K562 (cell line): ENCODE measurements around the gene SATB2. TPM values are rescaled to one million over a fixed set of nuclear protein-coding genes. Genes with fewer than 3 reads are reported as not detected.

ENCODE experiments used
- ATF7 ChIP-seq: fragments of 450-650 bp; IDR thresholded peaks from 2 replicates; pipeline ENCODE4 v1.7.1; 2014; ENCODE audit warnings: mild to moderate bottlenecking, moderate library complexity
- CREM ChIP-seq: IDR thresholded peaks from 2 replicates; pipeline ENCODE4 v1.6.1; 2014; ENCODE audit warnings: antibody characterized with exemption, low read depth
- DIDO1 ChIP-seq: fragments of 450-650 bp; IDR thresholded peaks from 2 replicates; pipeline ENCODE4 v1.6.1; 2016; ENCODE audit warnings: low read depth, missing biosample characterization, missing genetic modification characterization
- DPF2 ChIP-seq: fragments of 450-650 bp; IDR thresholded peaks from 2 replicates; pipeline ENCODE4 v1.6.1; 2016
- MAFK ChIP-seq: IDR thresholded peaks from 2 replicates; pipeline ENCODE4 v1.6.1; 2011; ENCODE audit warnings: low read length, improper control_type of control experiment
- MTA3 ChIP-seq: fragments of 450-650 bp; formaldehyde crosslinking; IDR thresholded peaks from 2 replicates; pipeline ENCODE4 v1.6.1; 2017; ENCODE audit warnings: mild to moderate bottlenecking, borderline replicate concordance
- NONO ChIP-seq, 2 experiments: fragments of 200-400 bp in 1 of 2; fragments of 450-650 bp in 1 of 2; formaldehyde crosslinking in 1 of 2; IDR thresholded peaks; 2 replicates each; pipeline ENCODE4 v1.6.1; 2017; ENCODE audit warnings: low read depth in 2 of 2, mild to moderate bottlenecking in 2 of 2, moderate library complexity in 2 of 2, low read length in 1 of 2
- POLR2H ChIP-seq: IDR thresholded peaks from 2 replicates; pipeline ENCODE4 v1.6.1; 2016; ENCODE audit warnings: missing genetic modification characterization, low read depth, mild to moderate bottlenecking, control low read depth, missing compliant biosample characterization, moderate library complexity
- RBM25 ChIP-seq: fragments of 200-400 bp; formaldehyde crosslinking; IDR thresholded peaks from 2 replicates; pipeline ENCODE4 v1.6.1; 2018; ENCODE audit warnings: low read length, low read depth, moderate library complexity; ENCODE audit not compliant: severe bottlenecking
- RHOXF2B ChIP-seq: fragments of 250-450 bp; sonication (Bioruptor Pico); conservative IDR thresholded peaks from 2 replicates; pipeline ENCODE4 v1.5.1; 2021
- TEAD4 ChIP-seq, 2 experiments: sonication (generic) in 1 of 2; formaldehyde crosslinking in 1 of 2; IDR thresholded peaks; 2 replicates each; pipeline versions ENCODE4 v1.6.1 to v1.8.0; 2012 to 2022; ENCODE audit warnings: borderline replicate concordance in 1 of 2, inconsistent platforms in 1 of 2, low read length in 1 of 2, mild to moderate bottlenecking in 1 of 2, missing genetic modification reagents in 1 of 2
- ZNF766 ChIP-seq: fragments of 200-800 bp; sonication (Bioruptor generic); conservative IDR thresholded peaks from 2 replicates; pipeline ENCODE4 v1.6.1; 2016; ENCODE audit warnings: missing genetic modification characterization, missing compliant biosample characterization
- ZNF780A ChIP-seq: fragments of 250-450 bp; sonication (Bioruptor Pico); IDR thresholded peaks from 2 replicates; pipeline ENCODE4 v1.5.0; 2021; ENCODE audit warnings: mild to moderate bottlenecking
- ZSCAN32 ChIP-seq: fragments of 450-650 bp; formaldehyde crosslinking; IDR thresholded peaks from 2 replicates; pipeline ENCODE4 v1.4.0; 2020; ENCODE audit warnings: mild to moderate bottlenecking, moderate library complexity
- polyA plus RNA-seq, 8 experiments: library from polyadenylated mRNA; depleted of rRNA in 4 of 8; stranded (reverse) in 5 of 8; unstranded in 3 of 8; fragments of >200 nt; fragmentation: Nextera tagmentation in 2 of 8; fragmentation: Illumina TruSeq in 1 of 8; extraction: Ambion mirVana in 2 of 8; extraction: Trizol in 1 of 8; gene quantifications; 2 replicates each; pipeline versions ENCODE4 v1.2.1 to v1.2.3, GENCODE V29; 2011 to 2014; ENCODE audit warnings: inconsistent platforms in 1 of 8, missing spikeins in 1 of 8
- total RNA-seq, 7 experiments: library from RNA; depleted of rRNA in 6 of 7; stranded (reverse); fragments of >200 nt in 6 of 7; fragmentation: Illumina TruSeq in 2 of 7; extraction: Trizol in 2 of 7; gene quantifications; 2 replicates each; pipeline versions ENCODE4 v1.2.1 to v1.2.3, GENCODE V29; 2011 to 2021; ENCODE audit warnings: low replicate concordance in 1 of 7
- TF ChIP-seq, protein P1 (sequence below), 2 experiments: IDR thresholded peaks; 2 replicates each; pipeline ENCODE4 v1.6.1; 2012; ENCODE audit warnings: improper control_type of control experiment in 2 of 2, low read depth in 2 of 2, low read length in 2 of 2, borderline replicate concordance in 1 of 2
- TF ChIP-seq, protein P2 (sequence below): fragments of 250-450 bp; sonication (Bioruptor Pico); IDR thresholded peaks from 2 replicates; pipeline ENCODE4 v1.4.0; 2020; ENCODE audit warnings: borderline replicate concordance
- TF ChIP-seq, protein P3 (sequence below): fragments of 250-450 bp; sonication (Bioruptor Pico); IDR thresholded peaks from 2 replicates; pipeline ENCODE4 v1.4.0; 2020
- TF ChIP-seq, protein P4 (sequence below), 2 experiments: fragments of 150-350 bp in 1 of 2; IDR thresholded peaks; 2 replicates each; pipeline ENCODE4 v1.6.1; 2012 to 2016; ENCODE audit warnings: low read depth in 2 of 2, low read length in 2 of 2, mild to moderate bottlenecking in 1 of 2, moderate library complexity in 1 of 2

Gene SATB2
- total and polyA plus RNA-seq, 9 of the 15 experiments (the other 6 are each of a cell fraction or from before 2014, with no cell fraction given) = 4.5 to 34.0 (median 15.1) TPM

DNA sequence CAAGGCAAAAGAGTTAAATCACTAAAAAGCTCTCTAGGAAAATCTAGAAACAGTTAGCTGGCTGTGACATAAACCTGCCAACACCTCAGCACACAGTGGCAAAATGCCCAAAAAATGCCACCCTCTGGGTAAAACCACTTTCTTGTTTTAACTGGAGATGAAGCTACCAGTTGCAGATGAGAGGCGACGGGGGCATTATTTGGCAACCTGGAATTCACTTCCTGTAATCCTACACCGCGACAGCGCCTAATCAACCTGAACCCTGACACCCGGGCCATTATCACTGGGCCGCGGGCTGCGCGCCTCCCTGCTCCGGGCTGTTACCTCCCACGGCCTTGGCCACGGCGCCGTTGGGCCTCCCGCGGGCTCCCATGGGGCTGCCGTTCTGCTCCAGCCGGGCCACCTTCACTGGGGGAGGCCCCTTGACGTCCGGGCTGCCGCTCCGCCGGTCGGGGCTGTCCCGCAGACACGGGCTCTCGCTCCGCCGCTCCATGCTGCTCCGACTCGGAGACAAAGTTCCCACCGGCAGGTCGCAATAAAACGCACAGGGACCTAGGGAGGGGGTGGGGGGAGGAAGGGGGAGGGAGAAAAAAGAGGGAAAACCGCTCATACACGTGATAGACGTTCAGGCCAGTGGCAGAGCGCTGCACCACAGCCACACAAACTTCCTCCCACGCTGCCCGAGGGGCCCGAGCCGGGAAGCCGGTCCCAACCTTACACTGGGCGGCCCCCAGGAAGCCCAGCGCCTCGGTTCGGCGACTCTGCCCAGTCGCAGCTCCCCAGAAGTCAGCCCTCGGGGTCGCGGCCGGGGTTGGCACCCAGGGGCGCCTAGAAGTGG is 2.0 kb downstream of the SATB2 start (continued):
- TF ChIP-seq MTA3 (no peak; the same call in 1 of the 2 replicates), DPF2 (peak; percentile 69), NONO (IDR thresholded peaks at IDR 0.05; ENCODE audit: low read depth in 2 of 2, low read length in 1 of 2) (0 out of 4 replicates have a peak, but pooled peaks of 1 of the 2 experiments have one; percentile 19), MAFK (no peak), ZSCAN32 (CRISPR knock-in tag) (no peak), POLR2H (tag) (peak; percentile 51; the same call in 1 of the 2 replicates), RBM25 (no peak), ATF7 (no peak; the same call in 1 of the 2 replicates), TEAD4 (IDR thresholded peaks at IDR 0.05; ENCODE audit: low read length) (peak; percentile 80), TEAD4 (CRISPR knock-in tag; IDR thresholded peaks at IDR 0.05; ENCODE audit: borderline replicate concordance) (no peak), DIDO1 (tag) (no peak), CREM (peak; percentile 58), ZNF766 (CRISPR knock-in tag) (peak; percentile 81), ZNF780A (CRISPR knock-in tag) (no peak), RHOXF2B (no peak)
- TF ChIP-seq, protein P1, sequence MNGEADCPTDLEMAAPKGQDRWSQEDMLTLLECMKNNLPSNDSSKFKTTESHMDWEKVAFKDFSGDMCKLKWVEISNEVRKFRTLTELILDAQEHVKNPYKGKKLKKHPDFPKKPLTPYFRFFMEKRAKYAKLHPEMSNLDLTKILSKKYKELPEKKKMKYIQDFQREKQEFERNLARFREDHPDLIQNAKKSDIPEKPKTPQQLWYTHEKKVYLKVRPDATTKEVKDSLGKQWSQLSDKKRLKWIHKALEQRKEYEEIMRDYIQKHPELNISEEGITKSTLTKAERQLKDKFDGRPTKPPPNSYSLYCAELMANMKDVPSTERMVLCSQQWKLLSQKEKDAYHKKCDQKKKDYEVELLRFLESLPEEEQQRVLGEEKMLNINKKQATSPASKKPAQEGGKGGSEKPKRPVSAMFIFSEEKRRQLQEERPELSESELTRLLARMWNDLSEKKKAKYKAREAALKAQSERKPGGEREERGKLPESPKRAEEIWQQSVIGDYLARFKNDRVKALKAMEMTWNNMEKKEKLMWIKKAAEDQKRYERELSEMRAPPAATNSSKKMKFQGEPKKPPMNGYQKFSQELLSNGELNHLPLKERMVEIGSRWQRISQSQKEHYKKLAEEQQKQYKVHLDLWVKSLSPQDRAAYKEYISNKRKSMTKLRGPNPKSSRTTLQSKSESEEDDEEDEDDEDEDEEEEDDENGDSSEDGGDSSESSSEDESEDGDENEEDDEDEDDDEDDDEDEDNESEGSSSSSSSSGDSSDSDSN (IDR thresholded peaks at IDR 0.05; ENCODE audit: borderline replicate concordance in 1 of 2, low read depth in 2 of 2, low read length in 2 of 2) = peak; percentile 92 to 94; a peak in 3 of 4 replicates
- TF ChIP-seq, protein P2, sequence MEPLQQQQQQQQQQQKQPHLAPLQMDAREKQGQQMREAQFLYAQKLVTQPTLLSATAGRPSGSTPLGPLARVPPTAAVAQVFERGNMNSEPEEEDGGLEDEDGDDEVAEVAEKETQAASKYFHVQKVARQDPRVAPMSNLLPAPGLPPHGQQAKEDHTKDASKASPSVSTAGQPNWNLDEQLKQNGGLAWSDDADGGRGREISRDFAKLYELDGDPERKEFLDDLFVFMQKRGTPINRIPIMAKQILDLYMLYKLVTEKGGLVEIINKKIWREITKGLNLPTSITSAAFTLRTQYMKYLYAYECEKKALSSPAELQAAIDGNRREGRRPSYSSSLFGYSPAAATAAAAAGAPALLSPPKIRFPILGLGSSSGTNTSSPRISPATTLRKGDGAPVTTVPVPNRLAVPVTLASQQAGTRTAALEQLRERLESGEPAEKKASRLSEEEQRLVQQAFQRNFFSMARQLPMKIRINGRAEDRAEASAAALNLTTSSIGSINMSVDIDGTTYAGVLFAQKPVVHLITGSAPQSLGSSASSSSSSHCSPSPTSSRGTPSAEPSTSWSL (CRISPR knock-in tag) = no peak
- TF ChIP-seq, protein P3, sequence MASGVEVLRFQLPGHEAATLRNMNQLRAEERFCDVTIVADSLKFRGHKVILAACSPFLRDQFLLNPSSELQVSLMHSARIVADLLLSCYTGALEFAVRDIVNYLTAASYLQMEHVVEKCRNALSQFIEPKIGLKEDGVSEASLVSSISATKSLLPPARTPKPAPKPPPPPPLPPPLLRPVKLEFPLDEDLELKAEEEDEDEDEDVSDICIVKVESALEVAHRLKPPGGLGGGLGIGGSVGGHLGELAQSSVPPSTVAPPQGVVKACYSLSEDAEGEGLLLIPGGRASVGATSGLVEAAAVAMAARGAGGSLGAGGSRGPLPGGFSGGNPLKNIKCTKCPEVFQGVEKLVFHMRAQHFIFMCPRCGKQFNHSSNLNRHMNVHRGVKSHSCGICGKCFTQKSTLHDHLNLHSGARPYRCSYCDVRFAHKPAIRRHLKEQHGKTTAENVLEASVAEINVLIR = peak; percentile 26; the same call in 1 of the 2 replicates
- TF ChIP-seq, protein P4, sequence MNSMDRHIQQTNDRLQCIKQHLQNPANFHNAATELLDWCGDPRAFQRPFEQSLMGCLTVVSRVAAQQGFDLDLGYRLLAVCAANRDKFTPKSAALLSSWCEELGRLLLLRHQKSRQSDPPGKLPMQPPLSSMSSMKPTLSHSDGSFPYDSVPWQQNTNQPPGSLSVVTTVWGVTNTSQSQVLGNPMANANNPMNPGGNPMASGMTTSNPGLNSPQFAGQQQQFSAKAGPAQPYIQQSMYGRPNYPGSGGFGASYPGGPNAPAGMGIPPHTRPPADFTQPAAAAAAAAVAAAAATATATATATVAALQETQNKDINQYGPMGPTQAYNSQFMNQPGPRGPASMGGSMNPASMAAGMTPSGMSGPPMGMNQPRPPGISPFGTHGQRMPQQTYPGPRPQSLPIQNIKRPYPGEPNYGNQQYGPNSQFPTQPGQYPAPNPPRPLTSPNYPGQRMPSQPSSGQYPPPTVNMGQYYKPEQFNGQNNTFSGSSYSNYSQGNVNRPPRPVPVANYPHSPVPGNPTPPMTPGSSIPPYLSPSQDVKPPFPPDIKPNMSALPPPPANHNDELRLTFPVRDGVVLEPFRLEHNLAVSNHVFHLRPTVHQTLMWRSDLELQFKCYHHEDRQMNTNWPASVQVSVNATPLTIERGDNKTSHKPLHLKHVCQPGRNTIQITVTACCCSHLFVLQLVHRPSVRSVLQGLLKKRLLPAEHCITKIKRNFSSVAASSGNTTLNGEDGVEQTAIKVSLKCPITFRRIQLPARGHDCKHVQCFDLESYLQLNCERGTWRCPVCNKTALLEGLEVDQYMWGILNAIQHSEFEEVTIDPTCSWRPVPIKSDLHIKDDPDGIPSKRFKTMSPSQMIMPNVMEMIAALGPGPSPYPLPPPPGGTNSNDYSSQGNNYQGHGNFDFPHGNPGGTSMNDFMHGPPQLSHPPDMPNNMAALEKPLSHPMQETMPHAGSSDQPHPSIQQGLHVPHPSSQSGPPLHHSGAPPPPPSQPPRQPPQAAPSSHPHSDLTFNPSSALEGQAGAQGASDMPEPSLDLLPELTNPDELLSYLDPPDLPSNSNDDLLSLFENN (IDR thresholded peaks at IDR 0.05; ENCODE audit: low read depth in 2 of 2, low read length in 2 of 2) = peak in 1 of 2 experiments; percentile 70; a peak in 2 of 4 replicates
